A549 (cell line): ENCODE measurements around the gene OLFM1. TPM values are rescaled to one million over a fixed set of nuclear protein-coding genes. Genes with fewer than 3 reads are reported as not detected.
A peak's percentile ranks its signal among the peaks of the same experiment; 100 is the strongest.

Experiments
- ATAC-seq, 2 experiments: fragments of 200-7000 bp in 1 of 2; fragments of >200 bp in 1 of 2; cut with Nextera tagmentation in 1 of 2; cut with Tn5 transposase in 1 of 2; 3 replicates each; pipeline versions ENCODE4 v1.8.0 to v1.9.1; 2018 to 2020; ENCODE audit warnings: mild to moderate bottlenecking in 1 of 2, moderate library complexity in 1 of 2
- CTCF ChIA-PET: fragments of 300-600 bp; sonication (Branson Sonifier 250); formaldehyde crosslinking; extraction: SDS; loops from one replicate; lab custom pipeline; 2021; ENCODE audit warnings: antibody characterized with exemption, inconsistent platforms; lab: Yijun Ruan, JAX
- POLR2A ChIA-PET: fragments of 350-600 bp; formaldehyde crosslinking; extraction: SDS; loops from one replicate; lab custom pipeline; 2021; ENCODE audit warnings: antibody characterized with exemption, inconsistent platforms; lab: Yijun Ruan, JAX
- DNase-seq, 2 experiments: peaks; one replicate each; pipeline versions ENCODE4 v3.0.0 to v3.0.0-alpha.2; 2011 to 2016; ENCODE audit warnings: low read depth in 1 of 2, low spot score in 1 of 2
- FAIRE-seq: peaks from 2 replicates; lab custom pipeline; 2011; peaks lifted over from hg19 to GRCh38; lab: Jason Lieb, UNC
- H3K27ac ChIP-seq, 2 experiments: fragments of >200 bp; sonication (Bioruptor Twin); formaldehyde crosslinking; 3 replicates each; pipeline ENCODE4 v1.5.1; 2016 to 2017
- H3K4me1 ChIP-seq: fragments of >200 bp; sonication (Bioruptor Twin); formaldehyde crosslinking; 3 replicates; pipeline ENCODE4 v1.6.1; 2016
- H3K4me2 ChIP-seq: fragments of >200 bp; sonication (Bioruptor Twin); formaldehyde crosslinking; 3 replicates; pipeline ENCODE4 v1.6.1; 2016
- H3K4me3 ChIP-seq: fragments of >200 bp; sonication (Bioruptor Twin); formaldehyde crosslinking; 3 replicates; pipeline ENCODE4 v1.5.1; 2016
- H3K9me3 ChIP-seq: fragments of >200 bp; sonication (Bioruptor Twin); formaldehyde crosslinking; 3 replicates; pipeline ENCODE4 v1.6.1; 2016
- CTCF ChIP-seq: fragments of >200 bp; sonication (Bioruptor Twin); formaldehyde crosslinking; IDR thresholded peaks from 3 replicates; pipeline ENCODE4 v1.5.1; 2016
- EHF ChIP-seq: fragments of 250-450 bp; sonication (Bioruptor Pico); IDR thresholded peaks from 2 replicates; pipeline ENCODE4 v1.5.0; 2020; ENCODE audit warnings: mild to moderate bottlenecking
- EP300 ChIP-seq, 2 experiments: fragments of >200 bp; sonication (Bioruptor Twin); formaldehyde crosslinking; IDR thresholded peaks; 2 replicates in 1 of 2; 3 replicates in 1 of 2; pipeline ENCODE4 v1.6.1; 2016 to 2017
- HES2 ChIP-seq: fragments of >200 bp; sonication (Bioruptor Twin); formaldehyde crosslinking; IDR thresholded peaks from 2 replicates; pipeline ENCODE4 v1.6.1; 2016
- HMGXB4 ChIP-seq: fragments of 250-450 bp; sonication (Bioruptor Pico); IDR thresholded peaks from 2 replicates; pipeline ENCODE4 v1.5.0; 2021; ENCODE audit warnings: mild to moderate bottlenecking, moderate library complexity, borderline replicate concordance
- MAX ChIP-seq: IDR thresholded peaks from 2 replicates; pipeline ENCODE4 v1.6.1; 2012
- MAZ ChIP-seq: fragments of 150-350 bp; IDR thresholded peaks from 2 replicates; pipeline ENCODE4 v1.6.1; 2014; ENCODE audit warnings: antibody characterized with exemption, low read depth, low read length, borderline replicate concordance
- POLR2AphosphoS2 ChIP-seq: conservative IDR thresholded peaks from 2 replicates; pipeline ENCODE4 v1.6.1; 2012; ENCODE audit warnings: low read length, improper control_type of control experiment, inconsistent platforms
- RAD21 ChIP-seq, 2 experiments: fragments of >200 bp in 1 of 2; sonication (Bioruptor Twin) in 1 of 2; formaldehyde crosslinking in 1 of 2; IDR thresholded peaks in 1 of 2; conservative IDR thresholded peaks in 1 of 2; 2 replicates in 1 of 2; 3 replicates in 1 of 2; pipeline ENCODE4 v1.6.1; 2012 to 2018; ENCODE audit warnings: inconsistent platforms in 1 of 2
- RFX5 ChIP-seq: fragments of 450-650 bp; IDR thresholded peaks from 2 replicates; pipeline ENCODE4 v1.7.1; 2014; ENCODE audit warnings: antibody characterized with exemption, mild to moderate bottlenecking, moderate library complexity
- RNF2 ChIP-seq: fragments of 200-600 bp; sonication (generic); IDR thresholded peaks from 2 replicates; pipeline ENCODE4 v1.6.1; 2016; ENCODE audit warnings: low read depth, mild to moderate bottlenecking, antibody characterized with exemption, moderate library complexity, borderline replicate concordance
- SMC3 ChIP-seq: fragments of >200 bp; sonication (Bioruptor Twin); formaldehyde crosslinking; IDR thresholded peaks from 3 replicates; pipeline ENCODE4 v1.6.1; 2018; ENCODE audit warnings: inconsistent platforms
- SREBF2 ChIP-seq: fragments of 450-650 bp; IDR thresholded peaks from 2 replicates; pipeline ENCODE4 v1.6.1; 2014; ENCODE audit warnings: mild to moderate bottlenecking, moderate library complexity
- TP53 ChIP-seq: fragments of 250-450 bp; sonication (Bioruptor Pico); IDR thresholded peaks from 2 replicates; pipeline ENCODE4 v1.5.0; 2021; ENCODE audit warnings: mild to moderate bottlenecking, moderate library complexity
- ZC3H11A ChIP-seq: fragments of 450-650 bp; IDR thresholded peaks from 2 replicates; pipeline ENCODE4 v1.6.1; 2014; ENCODE audit warnings: antibody characterized with exemption, mild to moderate bottlenecking
- WGBS: methylation state at CpG from one replicate; pipeline ENCODE4 v1.1.6; 2017; ENCODE audit errors: missing lambda C conversion rate; 5-methylcytosine and 5-hydroxymethylcytosine counted together
- polyA minus RNA-seq: library from RNA; depleted of rRNA, polyadenylated mRNA; stranded (reverse); fragments of >200 nt; gene quantifications from 2 replicates; pipeline ENCODE4 v1.2.3, GENCODE V29; 2011; rRNA and poly(A)+ RNA removed
- polyA plus RNA-seq, 4 experiments: library from polyadenylated mRNA; depleted of rRNA in 3 of 4; stranded (reverse); fragments of >200 nt; fragmentation: RNase III in 1 of 4; extraction: RNeasy Plus Mini Kit Qiagen cat#74134 plus additional on column Dnase treatment in 1 of 4; gene quantifications; 2 replicates in 3 of 4; 3 replicates in 1 of 4; pipeline ENCODE4 v1.2.3, GENCODE V29; 2011 to 2017

The OLFM1 gene
- polyA plus RNA-seq (2011; rRNA removed) (2.7 and 3.6 TPM in 2 replicates), polyA plus RNA-seq (2017; fragmentation: RNase III; extraction: RNeasy Plus Mini Kit Qiagen cat#74134 plus additional on column Dnase treatment) (8.0 to 11.4 TPM (median 10.5 TPM) in 3 replicates), polyA minus RNA-seq (1.8 and 2.0 TPM in 2 replicates)
- polyA plus RNA-seq (2012; cell fraction: cytosol; rRNA removed), result 3.2 and 4.3 TPM in 2 replicates
- 3.4 and 3.8 TPM in 2 replicates for polyA plus RNA-seq (2012; cell fraction: nucleus; rRNA removed)

GRCh38 chr9:135087489-135087792 lies at the start of gene OLFM1:
Gene OLFM1 (plus strand): TSS chr9:135087668. CDS start chr9:135087990, 322 bp downstream.
- WGBS, result 0% methylated on average over 6 of the region's 40 CpGs
- H3K4me2 ChIP-seq, result peak within 1 kb of the TSS; percentile 94
- H3K4me3 ChIP-seq, result peak within 1 kb of the TSS; percentile 53

GRCh38 chr9:135038331-135038730 lies 49.1 kb upstream of the OLFM1 start:
- ChIA-PET POLR2A (no interaction called here), CTCF (interaction anchor here (0.9 kb wide), 1 partner anchor 374 kb away, joined by 3 read pairs; no protein-coding TSS in a partner anchor)
- no peak for FAIRE-seq

More at GRCh38 chr9:135087489-135087792, at the start of gene OLFM1:
- Histone ChIP-seq H3K9me3 (no peaks in the 10 kb centered on the region), H3K4me1 (peaks cover 5% of the 10 kb centered on the region; the same call in 2 of the 3 replicates), H3K27ac (peak within 1 kb of the TSS; percentile 4 to 83; a peak in 3 of 6 replicates)
- DNase-seq (peak; percentile 78 to 88), FAIRE-seq (no peak), ATAC-seq (peak; percentile 75 to 88)
- no peak for TF ChIP-seq MAZ
- no peak for TF ChIP-seq HES2
- peak; percentile 72 for TF ChIP-seq CTCF
- no peak for TF ChIP-seq HMGXB4
- no peak for TF ChIP-seq POLR2AphosphoS2
- TF ChIP-seq RFX5, result no peak
- TF ChIP-seq TP53 (CRISPR knock-in tag), result no peak
- peak; percentile 24; the same call in 1 of the 2 replicates for TF ChIP-seq MAX
- TF ChIP-seq SMC3, result peak; percentile 93
- peak; percentile 79 for TF ChIP-seq RAD21 (conservative IDR thresholded peaks at IDR 0.05 in 1 of 2, IDR thresholded peaks at IDR 0.05 in 1 of 2)
- ChIA-PET CTCF (interaction anchor here (0.6 to 18.8 kb wide), 44 partner anchors 11 to 613 kb away, joined by 3 to 414 read pairs (median 5); no protein-coding TSS in a partner anchor), POLR2A (no interaction called here)

More at GRCh38 chr9:135038331-135038730, 49.1 kb upstream of the OLFM1 start:
- H3K9me3 ChIP-seq, result no peaks in the 10 kb centered on the region
- TF ChIP-seq EP300 (IDR thresholded peaks at IDR 0.05) (no peak), EHF (CRISPR knock-in tag) (no peak), ZC3H11A (no peak), RNF2 (no peak), HMGXB4 (no peak), SREBF2 (no peak)
- H3K4me3 ChIP-seq, result no peak overlapping the region
- 27% methylated on average over 13 of the region's 13 CpGs for WGBS
- no peak overlapping the region for H3K4me2 ChIP-seq
- no peak for ATAC-seq
- no peak for DNase-seq
- H3K4me1 ChIP-seq, result no peaks in the 10 kb centered on the region
- no peak overlapping the region for H3K27ac ChIP-seq
